Stimulated activated CD8-positive, alpha-beta memory T cell treated with anti-CD3 and anti-CD28 coated beads, Interleukin-12 subunit alpha, Interleukin-12 subunit beta, amount 100 ng/mL, for 4 hours (primary cell): ENCODE measurements around the gene PTPN4.
"Not testable (repeated sequence)": the region's sequence is repeated elsewhere in the genome, so short reads cannot be mapped to it uniquely, and the experiment has no call there.

ENCODE experiments used
- DNase-seq: peaks from one replicate; pipeline ENCODE4 v3.0.0-alpha.2; 2020; ENCODE audit warnings: low read depth

The PTPN4 gene

GRCh38 chr2:119766944-119767343, 7.2 kb downstream of the PTPN4 start:
- no peak for DNase-seq

- DNase-seq, result no peak
Measured at GRCh38 chr2:119768742-119769141, 9.0 kb downstream of the PTPN4 start.

- DNase-seq, result no peak
Measured at GRCh38 chr2:119769645-119770044, 9.9 kb downstream of the PTPN4 start.

DNA sequence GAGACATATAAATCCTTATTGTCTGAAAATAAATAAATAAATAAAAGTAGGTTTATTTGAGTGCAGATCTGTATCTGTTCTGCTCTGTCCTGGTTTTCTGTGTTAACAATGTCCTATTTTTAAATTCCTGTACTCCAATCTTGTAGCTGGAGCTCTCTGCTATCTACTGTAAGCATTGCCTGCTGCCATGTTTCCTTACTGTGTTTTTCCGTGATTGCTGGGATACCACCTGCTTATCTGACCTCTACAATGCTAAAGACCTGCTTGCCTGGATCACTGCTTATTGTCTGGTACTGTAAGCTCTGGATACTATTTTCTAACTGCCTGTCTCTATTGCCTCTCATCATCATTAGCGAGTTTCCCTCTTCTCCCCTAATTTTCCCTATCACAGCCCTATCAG, 11.6 kb downstream of the PTPN4 start:
- DNase-seq, result no peak

GRCh38 chr2:119772128-119772527, 12.4 kb downstream of the PTPN4 start:
- DNase-seq, result no peak

- no peak for DNase-seq
Measured at GRCh38 chr2:119772767-119773166, 13.0 kb downstream of the PTPN4 start.

GRCh38 chr2:119774026-119774425, 14.3 kb downstream of the PTPN4 start:
- no peak for DNase-seq

GRCh38 chr2:119775102-119775501, 15.4 kb downstream of the PTPN4 start:
- no peak for DNase-seq

GRCh38 chr2:119782308-119783027, 22.7 kb downstream of the PTPN4 start:
- DNase-seq, result no peak

DNA sequence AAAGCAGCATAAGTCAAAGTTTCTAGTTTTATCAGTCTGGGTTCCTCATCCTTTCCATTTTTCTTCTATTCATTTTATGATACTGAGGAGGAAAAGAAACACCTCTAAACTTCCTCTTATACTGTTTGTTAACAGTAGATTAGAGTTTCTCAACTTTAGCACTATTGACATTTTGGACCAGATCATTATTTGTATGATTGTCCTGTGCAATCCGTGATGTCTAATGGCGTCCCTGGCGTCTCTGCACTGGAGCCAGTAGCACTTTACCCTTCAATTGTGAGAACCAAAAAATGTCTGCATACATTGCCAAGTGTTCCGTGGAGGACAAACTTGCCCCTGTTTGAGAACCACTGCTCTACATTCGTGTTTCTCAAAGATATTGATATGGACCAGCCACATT, 25.2 kb downstream of the PTPN4 start:
- DNase-seq, result no peak

DNA sequence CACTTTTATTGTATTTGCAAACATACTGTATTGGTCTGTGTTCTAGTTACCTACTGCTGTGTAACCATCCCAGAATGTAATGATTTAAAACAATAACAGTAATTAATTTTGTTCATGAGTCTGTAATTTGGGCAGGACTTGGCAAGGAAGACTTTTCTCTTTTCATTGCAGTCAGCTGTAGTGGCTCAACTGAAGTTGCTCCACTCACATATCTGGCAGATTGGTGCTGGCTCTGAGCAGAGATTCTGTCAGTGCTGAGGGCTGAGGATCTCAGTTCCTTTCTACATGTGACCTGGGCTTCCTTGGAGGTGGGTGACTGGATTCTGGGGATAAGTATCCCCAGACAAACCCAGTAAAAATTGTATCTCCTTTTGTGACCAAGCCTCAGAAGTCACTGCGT, 26.6 kb downstream of the PTPN4 start:
- DNase-seq, result no peak

GRCh38 chr2:119788752-119789151, 29.0 kb downstream of the PTPN4 start:
- no peak for DNase-seq

GRCh38 chr2:119790466-119790865, 30.7 kb downstream of the PTPN4 start:
- DNase-seq, result no peak

GRCh38 chr2:119792907-119793312, 33.2 kb downstream of the PTPN4 start:
- DNase-seq, result no peak

DNA sequence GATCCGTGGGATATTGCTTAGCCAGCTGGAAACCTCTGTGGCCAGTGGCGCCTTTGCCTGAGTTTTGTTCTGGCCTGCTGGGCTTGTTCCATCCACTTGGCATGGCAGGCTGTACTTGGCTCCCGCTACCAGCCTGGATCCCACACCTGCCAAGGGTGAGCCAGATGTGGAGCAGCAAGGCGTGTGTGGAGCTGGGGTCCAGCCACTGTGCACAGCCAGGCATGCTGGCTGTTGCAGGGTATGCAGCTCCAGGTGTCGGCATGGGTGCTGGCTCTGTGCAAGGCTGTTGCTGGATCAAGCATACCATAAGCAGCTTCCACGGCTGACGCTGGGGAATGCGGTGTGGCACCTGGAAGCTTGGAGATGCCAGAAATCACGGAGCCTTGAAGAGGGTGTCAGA, 34.5 kb downstream of the PTPN4 start:
- no peak for DNase-seq

DNA sequence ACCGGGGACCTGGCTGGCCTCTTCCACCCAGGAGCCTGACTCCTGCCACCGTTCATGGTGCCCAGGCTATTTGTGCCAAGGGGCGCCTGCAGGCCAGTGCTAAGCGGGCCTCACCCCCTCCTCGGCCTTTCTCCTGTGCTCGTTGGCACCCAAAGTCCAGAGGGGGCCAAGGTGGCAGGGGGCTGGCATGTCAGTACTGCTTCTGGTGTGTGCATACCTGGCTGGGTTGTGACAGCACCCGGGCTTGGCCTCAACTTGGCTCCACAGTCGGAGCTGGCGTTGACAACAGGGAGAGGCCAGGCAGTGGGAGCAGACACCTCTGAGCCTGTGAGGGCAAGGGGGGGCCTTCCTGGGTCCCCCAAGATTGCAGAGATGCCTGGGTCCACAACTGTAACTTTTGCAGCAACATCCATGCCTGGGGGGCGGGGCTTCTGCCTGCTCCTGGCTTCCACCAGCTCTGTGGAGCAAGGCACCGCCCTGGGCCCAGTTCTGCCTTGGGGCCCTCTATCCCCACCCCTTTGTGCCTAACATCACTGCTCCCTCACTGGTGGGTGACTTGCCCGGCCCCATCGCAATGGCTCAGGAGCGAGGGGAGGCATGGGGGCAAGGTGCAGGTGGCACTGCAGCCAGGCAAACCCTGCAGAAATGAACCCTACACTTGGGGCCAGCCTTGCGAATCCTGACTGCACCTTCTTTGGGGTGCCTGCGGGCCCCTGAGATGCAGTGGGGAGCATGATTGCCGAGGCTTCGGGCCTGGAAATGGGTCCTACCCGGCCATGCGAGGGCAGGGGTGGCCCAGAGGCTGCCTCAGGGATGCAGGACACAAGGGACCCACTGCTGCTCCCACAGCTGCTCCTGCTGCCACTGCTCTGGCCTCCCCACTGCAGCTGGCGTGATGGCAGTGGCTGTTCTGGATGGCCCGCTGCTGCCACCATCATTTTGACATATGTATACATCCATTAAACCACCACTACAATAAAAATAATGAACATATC, 35.9 kb downstream of the PTPN4 start:
- no peak for DNase-seq

- no peak for DNase-seq
Measured at GRCh38 chr2:119800376-119800902, 40.7 kb downstream of the PTPN4 start.

DNA sequence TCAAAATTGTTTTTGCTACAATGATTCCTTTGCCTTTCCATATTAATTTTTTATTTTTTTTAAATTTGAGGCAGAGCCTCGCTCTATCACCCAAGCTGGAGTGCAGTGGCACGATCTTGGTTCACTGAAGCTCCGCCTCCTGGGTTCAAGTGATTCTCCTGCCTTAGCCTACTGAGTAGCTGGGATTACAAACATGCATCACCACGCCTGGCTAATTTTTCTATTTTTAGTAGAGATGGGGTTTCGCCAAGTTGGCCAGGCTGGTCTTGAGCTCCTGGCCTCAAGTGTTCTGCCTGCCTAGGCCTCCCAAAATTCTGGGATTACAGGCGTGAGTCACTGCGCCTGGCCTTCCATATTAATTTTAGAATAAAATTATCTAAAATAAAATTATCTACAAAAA, 41.3 kb downstream of the PTPN4 start:
- DNase-seq, result no peak

DNA sequence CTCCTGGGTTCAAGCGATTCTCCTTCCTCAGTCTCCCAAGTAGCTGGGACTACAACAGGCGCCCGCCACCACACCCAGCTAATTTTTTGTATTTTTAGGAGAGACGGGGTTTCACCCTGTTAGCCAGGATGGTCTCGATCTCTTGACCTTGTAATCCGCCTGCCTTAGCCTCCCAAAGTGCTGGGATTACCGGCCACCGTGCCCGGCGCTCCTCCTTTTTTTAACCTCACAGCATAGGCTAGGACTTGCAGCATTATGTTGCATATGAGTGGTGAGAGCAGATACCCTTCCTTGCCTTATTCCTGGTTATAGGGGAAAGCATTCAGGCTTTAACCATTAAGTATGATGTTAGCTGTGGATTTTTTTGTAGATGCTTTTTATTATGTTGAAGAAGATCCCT, 42.3 kb downstream of the PTPN4 start:
- DNase-seq, result not testable (repeated sequence)

- no peak for DNase-seq
Measured at GRCh38 chr2:119803101-119803500, 43.4 kb downstream of the PTPN4 start.

DNA sequence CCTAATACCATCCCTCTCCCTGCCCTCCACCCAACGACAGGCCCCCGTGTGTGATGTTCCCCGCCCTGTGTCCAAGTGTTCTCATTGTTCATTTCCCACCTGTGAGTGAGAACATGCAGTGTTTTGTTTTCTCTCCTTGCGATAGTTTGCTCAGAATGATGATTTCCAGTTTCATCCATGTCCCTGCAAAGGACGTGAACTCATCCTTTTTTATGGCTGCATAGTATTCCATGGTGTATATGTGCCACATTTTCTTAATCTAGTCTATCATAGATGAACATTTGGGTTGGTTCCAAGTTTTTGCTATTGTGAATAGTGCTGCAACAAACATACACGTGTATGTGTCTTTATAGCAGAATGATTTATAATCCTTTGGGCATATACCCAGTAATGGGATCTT, 44.7 kb downstream of the PTPN4 start:
- not testable (repeated sequence) for DNase-seq

DNA sequence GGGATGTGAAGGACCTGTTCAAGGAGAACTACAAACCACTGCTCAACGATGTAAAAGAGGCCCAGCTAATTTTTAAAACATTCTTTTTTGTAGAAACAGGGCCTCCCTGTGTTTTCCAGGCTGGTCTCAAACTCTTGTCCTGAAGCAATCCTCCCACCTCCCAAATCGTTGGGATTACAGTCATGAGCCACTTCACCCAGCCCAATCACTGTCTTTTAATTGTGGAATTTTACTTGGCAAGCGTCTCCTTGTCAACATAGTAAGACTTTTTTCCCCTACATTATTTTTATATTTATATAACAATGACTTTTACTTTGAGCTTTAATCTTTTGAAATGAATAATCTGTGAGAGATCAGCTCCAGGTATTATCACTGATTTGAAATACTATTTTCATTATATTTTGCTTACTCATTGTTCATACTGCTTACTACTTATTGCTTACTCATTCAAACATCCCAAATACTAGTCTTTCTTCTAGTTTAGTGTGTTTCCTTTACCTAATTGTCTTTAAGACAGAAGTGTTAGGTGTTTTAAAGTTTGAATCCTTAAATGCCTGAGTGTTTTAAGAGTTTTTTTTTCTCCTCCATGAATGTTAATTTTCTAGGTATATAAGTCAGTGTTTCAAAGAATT, 48.9 kb downstream of the PTPN4 start:
- no peak for DNase-seq
